HFFc6 (cell line): Measurements from ENCODE around the gene FAM110D. TPM values are rescaled to one million over a fixed set of nuclear protein-coding genes. Genes with fewer than 3 reads are reported as not detected.

Experiments used
- DNase-seq: peaks from one replicate; pipeline ENCODE4 v3.0.0-alpha.2; 2018
- H3K27ac Mint-ChIP-seq: 2 replicates; pipeline ENCODE4 v1.8.0; 2020; ENCODE audit warnings: mild to moderate bottlenecking, mixed read lengths
- H3K27me3 Mint-ChIP-seq: 2 replicates; pipeline ENCODE4 v1.8.0; 2021; ENCODE audit warnings: mild to moderate bottlenecking, moderate library complexity, mixed read lengths; ENCODE audit not compliant: insufficient read depth
- H3K36me3 Mint-ChIP-seq: 2 replicates; pipeline ENCODE4 v1.8.0; 2021; ENCODE audit warnings: low read depth, mixed read lengths
- H3K4me1 Mint-ChIP-seq: 2 replicates; pipeline ENCODE4 v1.8.0; 2020; ENCODE audit warnings: low read depth, mixed read lengths
- H3K4me3 Mint-ChIP-seq: 2 replicates; pipeline ENCODE4 v1.8.0; 2020; ENCODE audit warnings: mild to moderate bottlenecking, moderate library complexity, mixed read lengths
- H3K9me3 Mint-ChIP-seq: 2 replicates; pipeline ENCODE4 v1.8.0; 2020; ENCODE audit warnings: mild to moderate bottlenecking, mixed read lengths
- total RNA-seq, 6 experiments: library from RNA; stranded (reverse); fragmentation: NEBNext Ultra II Directional; extraction: Animal tissue kit (Norgen Biotek cat#: 25700); gene quantifications; 2 replicates in 1 of 6; 3 replicates in 5 of 6; pipeline ENCODE4 v1.2.3, GENCODE V29; 2021
- TF ChIP-seq, protein P1 (sequence below): fragments of 200-600 bp; sonication (generic); IDR thresholded peaks from 2 replicates; pipeline ENCODE4 v1.5.0; 2021; ENCODE audit warnings: antibody characterized with exemption, mild to moderate bottlenecking

Gene FAM110D
- total RNA-seq, 6 experiments from 2014 or later: not detected

- TF ChIP-seq, protein P1, sequence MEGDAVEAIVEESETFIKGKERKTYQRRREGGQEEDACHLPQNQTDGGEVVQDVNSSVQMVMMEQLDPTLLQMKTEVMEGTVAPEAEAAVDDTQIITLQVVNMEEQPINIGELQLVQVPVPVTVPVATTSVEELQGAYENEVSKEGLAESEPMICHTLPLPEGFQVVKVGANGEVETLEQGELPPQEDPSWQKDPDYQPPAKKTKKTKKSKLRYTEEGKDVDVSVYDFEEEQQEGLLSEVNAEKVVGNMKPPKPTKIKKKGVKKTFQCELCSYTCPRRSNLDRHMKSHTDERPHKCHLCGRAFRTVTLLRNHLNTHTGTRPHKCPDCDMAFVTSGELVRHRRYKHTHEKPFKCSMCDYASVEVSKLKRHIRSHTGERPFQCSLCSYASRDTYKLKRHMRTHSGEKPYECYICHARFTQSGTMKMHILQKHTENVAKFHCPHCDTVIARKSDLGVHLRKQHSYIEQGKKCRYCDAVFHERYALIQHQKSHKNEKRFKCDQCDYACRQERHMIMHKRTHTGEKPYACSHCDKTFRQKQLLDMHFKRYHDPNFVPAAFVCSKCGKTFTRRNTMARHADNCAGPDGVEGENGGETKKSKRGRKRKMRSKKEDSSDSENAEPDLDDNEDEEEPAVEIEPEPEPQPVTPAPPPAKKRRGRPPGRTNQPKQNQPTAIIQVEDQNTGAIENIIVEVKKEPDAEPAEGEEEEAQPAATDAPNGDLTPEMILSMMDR: no peak
- Mint-ChIP-seq H3K36me3 (no peaks in the 10 kb centered on the region), H3K9me3 (no peaks in the 10 kb centered on the region), H3K27ac (no peak overlapping the region), H3K4me1 (peaks cover 5% of the 10 kb centered on the region; the same call in 1 of the 2 replicates), H3K27me3 (peaks cover 37% of the 10 kb centered on the region), H3K4me3 (no peak overlapping the region)
- DNase-seq: no peak
These were observed 490 bp upstream of the FAM110D start for GRCh38 chr1:26158271-26158907.

- TF ChIP-seq, protein P1: no peak
- Mint-ChIP-seq H3K4me3 (no peak overlapping the region), H3K27ac (no peak overlapping the region), H3K4me1 (peaks cover 5% of the 10 kb centered on the region; the same call in 1 of the 2 replicates), H3K9me3 (no peaks in the 10 kb centered on the region), H3K36me3 (no peaks in the 10 kb centered on the region), H3K27me3 (peaks cover 31% of the 10 kb centered on the region)
- no peak for DNase-seq
These were observed 812 bp downstream of the FAM110D start for GRCh38 chr1:26159743-26160039.

- peaks cover 28% of the 10 kb centered on the region for H3K27me3 Mint-ChIP-seq
- TF ChIP-seq, protein P1: no peak
- H3K36me3 Mint-ChIP-seq: no peaks in the 10 kb centered on the region
- no peak overlapping the region for H3K4me3 Mint-ChIP-seq
- no peak for DNase-seq
- H3K9me3 Mint-ChIP-seq: no peaks in the 10 kb centered on the region
- peaks cover 5% of the 10 kb centered on the region; the same call in 1 of the 2 replicates for H3K4me1 Mint-ChIP-seq
- no peak overlapping the region for H3K27ac Mint-ChIP-seq
These were observed 1.9 kb downstream of the FAM110D start for GRCh38 chr1:26160527-26161414.

- no peaks in the 10 kb centered on the region for H3K36me3 Mint-ChIP-seq
- H3K27me3 Mint-ChIP-seq: peaks cover 24% of the 10 kb centered on the region
- H3K4me1 Mint-ChIP-seq: peaks cover 3% of the 10 kb centered on the region; the same call in 1 of the 2 replicates
- peak overlapping the region; percentile 69 for H3K4me3 Mint-ChIP-seq
- TF ChIP-seq, protein P1: peak; percentile 44
- H3K27ac Mint-ChIP-seq: no peak overlapping the region
- no peak for DNase-seq
- H3K9me3 Mint-ChIP-seq: no peaks in the 10 kb centered on the region
These were observed 2.7 kb downstream of the FAM110D start for GRCh38 chr1:26161415-26162219.

DNA sequence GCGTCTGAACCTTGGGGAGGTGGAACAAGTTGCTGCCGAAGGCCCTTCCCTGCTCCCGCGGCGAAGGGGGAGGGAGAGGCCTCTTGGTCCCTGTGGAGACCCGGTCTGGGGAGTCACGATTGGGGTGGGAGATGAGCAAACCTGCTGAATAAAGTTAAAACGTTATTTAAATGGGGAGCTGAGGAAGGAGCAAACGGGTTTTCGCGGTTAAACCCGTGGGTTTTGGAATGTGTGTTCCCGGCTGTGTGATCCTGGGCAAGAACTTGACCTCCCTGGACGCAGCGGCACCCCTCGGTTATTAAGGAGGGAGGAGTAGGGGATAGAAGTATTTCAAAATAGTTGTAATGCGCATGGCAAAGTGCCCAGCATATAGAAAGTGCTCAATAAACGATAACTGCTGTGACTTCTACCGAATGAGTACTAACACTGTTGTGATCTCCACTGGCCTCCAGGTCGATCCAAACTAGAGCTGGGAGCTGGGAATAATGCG, 3.4 kb downstream of the FAM110D start:
- H3K4me3 Mint-ChIP-seq: peak overlapping the region; percentile 69
- no peaks in the 10 kb centered on the region for H3K9me3 Mint-ChIP-seq
- no peaks in the 10 kb centered on the region for H3K4me1 Mint-ChIP-seq
- H3K27ac Mint-ChIP-seq: no peak overlapping the region
- H3K36me3 Mint-ChIP-seq: no peaks in the 10 kb centered on the region
- peaks cover 27% of the 10 kb centered on the region for H3K27me3 Mint-ChIP-seq
- DNase-seq: no peak
- TF ChIP-seq, protein P1: no peak
